Forelimb muscle (tissue), 1 donor: Measurements from ENCODE around the gene CAV2. TPM values are rescaled to one million over a fixed set of nuclear protein-coding genes. Genes with fewer than 3 reads are reported as not detected.

Experiments used
- DNase-seq: peaks from one replicate; pipeline ENCODE4 v3.0.0-alpha.2; 2013; ENCODE audit warnings: low read depth
- polyA plus RNA-seq: library from polyadenylated mRNA; unstranded; fragments of 120-200 nt; gene quantifications from one replicate; pipeline ENCODE4 v1.2.1, GENCODE V29; 2013; ENCODE audit not compliant: insufficient read length

CAV2 gene
- polyA plus RNA-seq, 1 donor, result 35.8 TPM

DNA sequence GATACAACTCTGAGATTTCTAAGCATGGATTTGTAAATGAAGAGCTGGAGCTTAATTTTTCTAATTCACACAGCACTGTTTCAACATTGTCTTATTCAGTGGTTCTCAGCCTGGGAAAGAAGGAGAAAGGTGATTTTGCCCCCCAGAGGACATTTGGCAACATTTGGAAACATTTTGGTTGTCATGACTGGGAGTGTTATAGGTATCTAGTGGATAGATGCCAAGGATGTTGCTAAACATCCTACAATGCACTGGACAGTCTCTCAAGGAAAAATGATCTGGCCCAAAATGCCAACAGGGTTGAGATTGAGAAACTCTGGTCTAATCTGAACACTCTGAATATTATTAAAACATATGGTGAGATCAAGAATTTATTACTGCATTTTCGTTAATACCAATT lies 3.8 kb upstream of the CAV2 start:
- no peak for DNase-seq

DNA sequence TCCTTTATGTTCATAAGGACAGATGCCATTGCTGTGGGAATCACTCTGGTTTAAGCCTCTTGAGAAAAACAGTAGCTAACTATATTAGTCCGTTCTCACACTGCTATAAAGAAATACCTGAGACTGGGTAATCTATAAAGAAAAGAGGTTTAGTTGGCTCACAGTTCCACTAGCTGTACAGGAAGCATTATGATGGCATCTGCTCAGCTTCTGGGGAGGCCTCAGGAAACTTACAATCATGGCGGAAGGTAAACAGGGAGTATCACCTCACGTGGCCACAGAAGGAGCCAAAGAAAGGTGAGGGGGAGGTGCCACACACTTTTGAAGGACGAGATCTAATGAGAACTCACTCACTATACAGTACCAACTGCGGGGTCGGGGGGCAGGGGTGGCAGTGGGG lies 2.9 kb upstream of the CAV2 start:
- DNase-seq, result no peak

DNA sequence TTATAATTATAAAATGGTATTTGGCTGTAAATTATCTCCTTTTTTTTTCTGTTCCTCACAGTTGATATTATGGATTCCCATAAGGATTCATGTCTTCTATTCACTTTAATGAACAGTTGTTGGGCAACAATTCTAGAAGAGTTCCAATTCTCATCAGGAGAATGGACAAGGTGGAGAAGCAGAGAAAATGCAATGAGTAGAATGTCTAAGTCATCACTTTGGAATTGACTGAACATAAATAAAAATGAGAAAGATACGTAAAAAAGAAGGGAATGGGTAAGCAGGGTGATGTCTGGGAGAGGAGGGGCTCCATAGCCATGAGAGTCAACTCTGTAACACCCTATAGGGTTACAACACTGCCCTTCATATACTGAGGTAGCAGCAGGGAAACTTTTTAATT lies 1.8 kb upstream of the CAV2 start:
- DNase-seq, result no peak

DNA sequence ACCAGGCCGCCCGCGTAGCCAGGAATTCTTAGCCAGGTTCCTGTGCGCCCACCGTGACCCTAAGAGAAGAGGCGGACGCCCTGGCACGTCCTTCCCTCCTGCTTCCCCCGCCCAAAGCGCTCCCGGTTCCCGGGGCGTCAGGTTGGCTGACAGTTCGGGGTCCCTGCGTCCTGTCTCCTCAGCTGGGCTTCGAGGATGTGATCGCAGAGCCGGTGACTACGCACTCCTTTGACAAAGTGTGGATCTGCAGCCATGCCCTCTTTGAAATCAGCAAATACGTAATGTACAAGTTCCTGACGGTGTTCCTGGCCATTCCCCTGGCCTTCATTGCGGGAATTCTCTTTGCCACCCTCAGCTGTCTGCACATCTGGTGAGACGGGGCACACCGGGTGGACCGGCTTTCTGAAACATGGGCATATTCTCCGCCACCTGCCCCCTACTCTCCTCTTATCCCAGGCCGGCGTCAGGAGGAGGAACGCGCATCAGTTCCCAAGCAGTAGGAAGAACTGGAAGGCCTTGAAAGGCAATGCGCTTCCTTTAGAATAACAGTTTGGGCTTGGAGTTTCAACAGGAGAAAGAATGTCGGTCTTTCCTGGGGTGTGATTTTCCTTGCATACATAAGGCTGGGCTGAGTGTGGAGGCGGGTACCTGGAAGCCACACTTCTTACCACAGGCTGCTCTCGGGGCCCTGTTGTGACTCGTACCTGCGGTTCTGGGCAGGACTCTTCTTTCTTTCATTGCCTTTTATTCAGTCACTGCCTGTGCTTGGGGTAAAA lies 728 bp downstream of the CAV2 start:
- DNase-seq, result no peak

DNA sequence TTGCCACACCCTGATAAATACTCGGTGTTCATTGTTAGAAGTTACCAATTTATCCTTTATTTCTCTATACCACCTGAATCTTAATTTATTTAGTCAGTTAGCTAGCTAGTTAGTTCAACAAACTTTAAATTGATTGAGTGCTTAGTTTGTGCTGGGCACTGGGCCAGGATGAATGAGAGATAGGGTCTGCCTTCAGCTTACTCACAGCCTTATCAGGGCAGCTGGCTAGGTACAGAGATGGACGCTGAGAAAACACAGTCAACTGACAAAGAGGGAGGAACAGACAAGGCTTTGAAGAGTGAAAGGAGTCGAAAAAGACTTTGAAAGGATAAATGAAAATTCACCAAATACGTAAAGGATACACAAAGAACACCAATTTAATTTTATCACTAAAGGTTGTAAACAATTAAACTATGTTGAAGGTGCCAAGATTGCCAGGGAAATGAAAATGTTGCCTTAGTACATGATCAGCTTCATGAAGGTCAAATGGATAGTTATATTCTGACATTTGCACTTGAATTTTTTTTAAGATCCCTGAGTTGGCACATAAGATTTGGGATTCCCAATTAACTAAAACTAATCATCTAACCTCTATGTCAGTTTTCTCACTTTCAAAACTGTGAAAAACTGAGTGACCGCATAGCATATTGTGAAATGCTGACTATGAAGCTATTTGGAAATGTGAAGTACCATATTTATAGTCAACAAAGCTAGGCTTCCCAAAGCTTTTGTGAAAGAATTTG lies 2.1 kb downstream of the CAV2 start:
- no peak for DNase-seq

DNA sequence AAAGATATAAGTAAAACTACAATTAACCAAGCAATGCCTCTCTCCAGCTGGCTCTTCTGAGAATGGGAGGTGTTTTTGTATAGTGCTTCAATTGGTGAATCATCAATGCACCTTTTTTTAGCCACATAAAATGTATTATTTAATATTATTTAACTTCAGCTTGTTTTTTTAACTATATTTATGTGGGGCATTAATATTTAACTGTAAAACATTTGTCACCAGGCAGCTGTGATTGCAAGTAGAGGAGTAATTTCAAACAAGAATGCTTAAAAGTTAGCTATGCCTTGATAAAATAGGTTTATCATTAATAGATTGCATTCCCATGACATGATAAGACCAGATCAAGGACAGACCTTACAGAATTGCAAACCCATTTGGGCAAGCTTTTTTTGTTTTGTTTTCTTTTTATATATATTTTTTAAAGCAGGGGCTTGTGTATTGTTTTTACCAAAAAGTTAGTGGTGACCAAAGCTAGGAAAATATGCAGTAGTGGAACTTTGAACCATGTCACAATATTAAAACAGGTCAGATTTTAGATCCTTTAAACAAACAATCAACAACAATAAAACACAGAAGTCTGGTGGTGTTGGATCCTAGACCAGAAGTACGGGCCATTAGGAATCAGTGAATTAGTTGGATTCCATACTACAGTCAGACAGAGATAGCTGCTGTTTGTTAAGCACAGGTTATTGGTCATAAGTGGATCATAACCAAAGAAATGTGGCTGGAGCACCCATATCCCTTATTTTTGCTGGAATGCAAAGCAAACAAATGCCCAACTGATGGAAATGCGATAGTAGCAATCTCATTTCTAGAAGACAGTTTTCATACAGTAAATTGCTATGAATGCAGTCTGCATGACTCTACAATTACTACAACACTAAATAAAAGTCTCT lies 2.9 kb downstream of the CAV2 start:
- DNase-seq, result no peak

DNA sequence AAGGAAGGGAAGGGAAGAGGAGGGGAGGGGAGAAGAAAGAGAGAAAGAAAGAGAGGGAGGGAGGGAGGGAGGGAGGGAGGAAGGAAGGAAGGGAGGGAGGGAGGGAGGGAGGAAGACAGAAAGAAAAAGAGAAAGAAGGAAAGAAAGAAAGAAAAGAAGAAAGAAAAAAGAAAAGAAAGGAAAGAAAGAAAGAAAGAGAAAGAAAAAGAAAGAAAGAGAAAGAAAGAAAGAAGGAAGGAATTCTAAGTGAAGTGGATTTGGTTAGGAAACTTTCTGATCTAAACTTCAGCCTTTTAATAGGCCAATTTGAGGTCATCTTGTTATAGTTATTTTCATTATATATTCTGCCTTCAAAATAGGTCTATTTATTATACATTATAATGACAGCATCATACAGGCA lies 4.3 kb downstream of the CAV2 start:
- no peak for DNase-seq

DNA sequence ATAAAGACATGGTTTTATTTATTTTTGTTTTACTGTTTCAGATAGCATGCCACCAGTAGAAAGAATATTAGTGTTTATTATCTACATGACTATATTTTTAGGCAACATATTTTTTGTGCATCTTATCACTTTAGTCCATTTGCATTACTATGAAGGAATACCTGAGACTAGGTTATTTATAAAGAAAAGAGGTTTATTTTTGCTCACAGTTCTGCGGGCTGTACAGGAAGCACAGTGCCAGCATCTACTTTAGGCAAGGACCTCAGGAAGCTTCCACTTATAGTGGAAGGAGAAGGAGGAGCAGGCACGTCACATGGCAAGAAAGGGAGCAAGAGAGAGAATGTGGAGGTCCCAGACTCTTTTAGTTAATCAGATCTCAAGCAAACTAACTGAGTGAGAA lies 5.7 kb downstream of the CAV2 start:
- no peak for DNase-seq

DNA sequence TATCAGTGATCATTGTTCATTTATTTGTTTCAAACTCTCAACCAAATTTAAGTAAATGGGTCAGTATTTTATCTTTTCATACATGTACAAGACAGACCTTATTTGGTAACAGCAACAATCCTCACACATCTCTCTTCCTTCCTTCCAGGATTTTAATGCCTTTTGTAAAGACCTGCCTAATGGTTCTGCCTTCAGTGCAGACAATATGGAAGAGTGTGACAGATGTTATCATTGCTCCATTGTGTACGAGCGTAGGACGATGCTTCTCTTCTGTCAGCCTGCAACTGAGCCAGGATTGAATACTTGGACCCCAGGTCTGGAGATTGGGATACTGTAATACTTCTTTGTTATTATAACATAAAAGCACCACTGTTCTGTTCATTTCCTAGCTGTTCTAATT lies 6.3 kb downstream of the CAV2 start:
- no peak for DNase-seq

DNA sequence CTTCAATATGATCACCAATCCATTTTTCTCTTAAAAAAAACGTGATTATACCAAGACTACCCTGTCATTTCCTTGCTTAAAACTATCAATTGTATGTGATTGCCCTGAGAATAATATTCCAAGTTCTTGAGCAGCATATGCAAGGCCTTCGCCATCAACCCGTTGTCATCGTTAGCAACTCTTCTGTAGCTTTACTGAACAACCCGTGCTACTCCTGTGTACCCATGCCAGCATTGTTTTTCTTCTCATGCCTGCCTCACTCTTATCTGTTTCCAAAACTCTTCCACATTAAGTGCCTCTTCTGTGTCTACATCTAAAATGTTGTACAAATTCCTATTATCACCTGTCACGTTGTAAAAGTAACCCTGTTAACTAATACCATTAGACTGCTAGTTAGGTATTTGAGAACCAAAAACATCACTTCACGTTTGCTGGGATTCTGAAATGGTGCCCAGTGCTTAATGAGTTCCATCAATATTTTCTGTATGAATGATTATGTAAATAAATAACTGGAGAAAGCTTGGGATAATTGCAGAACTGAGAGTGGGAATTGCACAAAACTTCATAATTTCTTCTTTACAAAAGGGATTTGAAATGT lies 10.5 kb downstream of the CAV2 start:
- no peak for DNase-seq

DNA sequence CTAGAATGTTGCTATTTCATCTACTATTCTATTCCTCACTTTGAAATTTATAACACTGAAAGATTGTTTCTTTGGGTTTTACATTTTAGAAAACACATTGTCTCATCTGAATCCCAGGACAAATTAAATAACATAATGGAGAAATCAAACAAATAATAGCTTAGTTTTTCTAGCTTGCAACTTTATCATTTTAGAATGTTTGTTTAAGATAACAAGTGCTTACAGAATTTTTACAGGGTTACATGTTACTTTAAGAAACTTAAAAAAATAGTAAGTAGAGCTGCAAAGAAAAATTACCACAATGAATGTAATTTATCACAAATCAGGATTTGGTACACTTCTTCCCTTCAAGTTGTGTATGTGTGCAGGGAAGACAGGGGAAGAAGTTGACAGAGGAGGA lies 11.3 kb downstream of the CAV2 start:
- no peak for DNase-seq

DNA sequence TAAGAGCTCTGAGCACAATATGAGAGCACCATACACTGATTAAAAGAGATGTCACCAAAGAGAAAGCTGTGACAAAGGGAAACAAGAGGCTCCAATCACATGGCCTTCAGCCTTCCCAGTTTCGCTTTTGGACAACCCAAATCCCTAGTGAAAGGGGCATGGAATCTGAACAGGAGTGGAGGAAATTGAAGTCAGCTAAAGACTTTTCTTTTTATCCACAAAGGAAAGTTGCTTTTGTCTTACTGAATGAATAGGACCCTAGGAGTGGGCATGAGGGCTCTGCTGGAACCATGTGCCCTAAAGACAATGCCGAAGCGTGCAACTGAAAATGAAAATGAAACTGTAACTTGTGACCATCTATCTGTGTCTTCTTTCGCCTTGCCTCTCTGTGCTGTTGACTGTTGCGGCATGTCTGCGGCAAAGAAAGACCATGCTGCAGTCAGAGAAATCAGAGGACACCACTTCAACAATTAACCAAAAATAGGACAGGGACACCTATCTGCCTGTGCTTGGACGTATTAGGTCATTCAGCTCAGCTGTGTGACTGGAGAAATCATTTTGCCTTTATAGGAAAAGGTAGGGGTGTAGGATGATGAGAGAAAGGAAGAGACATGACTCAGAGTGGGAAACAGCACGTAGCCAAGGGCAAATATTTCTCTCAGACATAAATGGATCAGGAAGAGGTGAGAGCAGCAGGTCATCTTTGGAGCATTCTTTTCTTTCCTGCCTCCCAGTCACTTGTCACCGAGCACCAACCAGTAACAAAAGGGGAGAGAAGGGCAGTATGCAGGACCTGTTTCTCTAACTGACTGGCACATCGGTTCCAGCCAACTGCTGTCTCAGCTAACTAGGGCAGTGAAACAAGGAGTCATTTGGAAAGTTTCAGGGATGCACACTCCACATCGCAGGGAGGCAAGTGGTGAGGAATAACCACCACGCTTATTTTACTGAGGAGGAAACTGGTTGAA lies 12.3 kb downstream of the CAV2 start:
- no peak for DNase-seq

DNA sequence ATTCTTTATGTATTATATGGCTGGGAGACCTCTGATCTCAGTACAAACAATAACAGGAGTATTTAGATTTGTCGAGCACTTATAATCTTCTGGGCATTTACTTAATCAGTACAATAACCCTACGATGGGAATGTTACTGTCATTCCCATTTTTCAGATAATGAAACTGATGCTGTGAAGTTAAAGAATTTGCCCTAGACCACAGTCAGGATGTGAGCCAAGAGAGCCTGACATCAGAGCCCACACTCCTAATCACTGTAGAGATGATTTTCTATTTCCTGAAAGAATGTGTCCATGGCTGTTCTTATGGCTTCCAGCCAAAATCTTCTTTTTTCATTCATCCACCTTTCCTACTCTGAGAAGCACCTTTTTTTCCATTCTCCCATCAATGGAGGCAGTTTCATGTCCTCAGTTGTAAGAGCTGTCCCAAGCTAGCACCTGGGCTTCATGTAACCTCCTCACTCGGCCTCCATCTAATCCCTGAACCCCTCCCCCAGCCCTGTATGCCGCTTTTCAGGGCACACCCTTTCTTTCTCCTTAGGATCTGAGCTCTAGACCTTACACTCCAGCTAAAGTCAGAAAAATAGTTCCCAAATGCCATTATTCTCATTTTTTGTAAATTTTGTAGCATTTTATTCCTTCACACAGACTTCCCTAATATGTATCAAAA lies 13.1 kb downstream of the CAV2 start:
- no peak for DNase-seq

DNA sequence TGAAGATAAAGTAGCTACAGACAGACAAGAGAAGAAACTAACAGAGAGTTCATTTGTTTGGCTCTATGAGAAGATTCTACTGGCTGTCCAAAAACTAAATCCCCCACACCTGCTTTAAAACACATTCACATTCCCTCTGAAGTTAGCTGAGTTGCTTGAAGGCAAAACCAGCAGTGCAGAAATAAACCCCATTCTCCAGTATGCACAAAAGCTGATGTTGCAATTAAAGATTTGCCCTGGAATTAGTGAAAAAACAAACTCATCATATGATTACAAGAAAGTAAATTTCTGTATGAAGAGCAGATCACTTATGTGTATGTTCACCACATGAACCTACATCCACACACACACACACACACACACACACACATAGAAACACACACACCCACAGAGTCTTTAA lies 16.0 kb downstream of the CAV2 start:
- no peak for DNase-seq

DNA sequence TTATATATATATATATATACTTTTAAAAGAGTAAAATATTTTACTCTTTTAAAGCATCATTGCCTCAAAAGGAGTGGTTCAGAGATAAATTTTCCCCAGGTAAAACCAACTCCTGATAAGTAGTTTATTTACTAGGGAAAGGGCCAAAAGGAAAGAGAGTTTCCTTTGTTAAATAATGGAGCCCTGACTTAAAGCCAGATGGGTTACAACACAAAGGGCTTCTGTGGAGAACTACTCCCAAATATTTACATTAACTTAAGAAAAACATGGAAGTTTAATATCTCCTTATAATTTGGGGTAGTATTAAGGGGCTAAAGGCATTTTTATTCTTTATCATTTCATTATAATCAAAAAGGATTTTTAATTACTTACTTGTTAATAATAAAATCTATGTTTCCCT lies 16.8 kb downstream of the CAV2 start:
- no peak for DNase-seq

DNA sequence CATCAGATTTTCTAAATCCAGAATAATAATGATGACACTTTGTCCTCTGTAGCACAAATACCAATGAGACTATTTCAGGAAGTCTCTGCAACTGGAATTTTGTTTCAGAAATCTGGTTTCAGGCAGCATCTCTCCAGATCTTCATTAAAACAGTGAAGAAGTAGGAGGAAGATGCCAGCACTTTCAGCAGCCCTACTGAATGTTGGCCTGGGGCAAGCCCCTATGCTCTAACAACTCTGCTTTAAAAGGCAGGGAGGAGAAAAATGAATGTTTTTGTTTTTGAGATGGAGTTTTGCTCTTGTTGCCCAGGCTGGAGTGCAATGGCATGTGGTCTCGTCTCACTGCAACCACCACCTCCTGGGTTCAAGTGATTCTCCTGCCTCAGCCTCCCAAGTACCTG lies 18.1 kb downstream of the CAV2 start:
- no peak for DNase-seq

DNA sequence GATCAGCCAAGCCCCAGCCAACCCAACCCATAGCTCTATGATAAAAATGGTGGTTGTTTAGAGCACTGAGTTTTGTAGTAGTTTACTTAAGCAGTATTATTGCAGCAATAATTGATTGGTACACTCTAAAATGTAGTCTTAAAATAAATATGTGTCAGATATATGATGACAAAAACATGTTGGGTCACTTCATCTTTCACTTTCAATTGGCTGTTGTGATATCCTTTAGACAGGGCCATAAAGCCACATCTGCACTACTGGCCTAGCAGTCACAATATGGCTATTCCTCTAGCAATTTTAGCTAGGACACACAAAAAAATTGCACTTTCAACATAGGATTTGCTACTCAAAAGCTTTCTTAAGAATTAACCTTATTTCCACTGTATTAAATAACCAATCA lies 19.4 kb downstream of the CAV2 start:
- no peak for DNase-seq

DNA sequence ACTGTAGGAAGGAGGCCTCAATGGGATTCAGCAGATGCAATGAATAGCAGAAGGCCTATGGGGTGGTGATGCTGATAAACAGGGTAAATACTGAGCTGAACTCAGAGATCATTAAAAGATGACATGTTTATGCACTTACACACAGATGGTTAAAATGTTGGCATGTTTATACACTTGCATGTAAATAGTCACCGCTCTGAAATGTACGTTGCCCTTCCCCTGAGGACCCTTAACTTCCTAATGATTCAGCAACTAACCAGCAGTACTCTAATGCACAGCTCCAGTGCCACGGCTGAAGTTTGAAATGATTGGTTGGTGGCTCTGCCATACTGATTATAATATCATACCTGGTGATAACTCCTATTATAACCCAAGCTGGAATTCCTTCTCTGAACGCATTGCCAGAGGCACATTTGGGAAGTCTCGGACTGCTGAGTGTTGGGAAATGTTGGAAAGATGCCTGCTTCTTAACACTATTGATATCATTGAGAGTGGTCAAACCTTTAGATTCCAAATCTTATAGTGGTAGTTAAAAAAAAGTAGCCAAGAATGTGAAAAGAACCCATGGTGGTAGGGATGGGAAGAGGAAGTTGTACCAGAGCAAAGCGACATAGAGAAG lies 21.6 kb downstream of the CAV2 start:
- DNase-seq, result no peak

DNA sequence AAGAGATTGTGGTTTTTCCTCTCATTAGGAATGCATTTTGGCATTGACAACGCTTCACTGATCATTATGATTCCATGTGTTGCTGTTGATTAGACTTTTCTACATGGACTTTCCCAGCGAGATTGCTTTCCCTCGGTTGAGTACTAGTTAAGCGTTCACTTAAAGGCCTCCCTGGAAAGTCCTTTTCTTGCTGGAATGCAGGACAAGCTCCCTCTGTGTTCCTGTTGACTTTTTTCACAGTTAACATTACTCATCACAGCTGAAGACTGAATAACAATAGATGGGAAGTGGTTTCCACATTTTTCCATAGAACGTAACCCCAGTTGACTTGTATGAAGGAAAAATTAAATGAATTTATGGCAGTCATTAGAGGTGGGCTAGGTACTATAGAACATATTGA lies 22.7 kb downstream of the CAV2 start:
- no peak for DNase-seq

DNA sequence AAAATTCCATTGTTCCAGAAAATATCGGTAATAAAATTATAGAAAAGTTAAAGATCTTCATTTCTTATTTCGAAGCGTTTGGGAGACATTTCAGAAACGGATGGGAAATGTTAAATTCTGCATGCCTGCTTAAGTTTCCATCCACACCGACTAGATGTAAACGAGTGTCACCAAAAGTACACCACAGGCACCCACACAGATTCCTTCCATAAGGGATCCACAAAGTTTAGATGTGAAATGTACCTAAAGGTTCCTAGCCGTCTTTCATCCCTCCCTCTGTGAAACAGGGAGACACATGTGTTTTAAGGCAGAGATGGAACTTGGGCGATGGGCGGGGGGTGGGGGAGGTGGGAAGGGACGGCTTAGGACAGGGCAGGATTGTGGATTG lies 24.7 kb downstream of the CAV2 start:
- DNase-seq, result no peak
